GM10248 (cell line): ENCODE data around the gene AHDC1.

Source experiments
- CTCF ChIA-PET: fragments of 300-600 bp; sonication (Branson Sonifier 250); formaldehyde crosslinking; extraction: SDS; loops from one replicate; lab custom pipeline; 2021; ENCODE audit warnings: antibody characterized with exemption; lab: Yijun Ruan, JAX
- POLR2A ChIA-PET: fragments of 350-650 bp; sonication (Branson Sonifier 250); formaldehyde crosslinking; extraction: SDS; loops from one replicate; lab custom pipeline; 2020; ENCODE audit warnings: antibody characterized with exemption; lab: Yijun Ruan, JAX
- DNase-seq: peaks from one replicate; pipeline ENCODE4 v3.0.0; 2012; ENCODE audit errors: extremely low spot score
- TF ChIP-seq, protein P1 (sequence below): IDR thresholded peaks from 2 replicates; pipeline ENCODE4 v1.5.1; 2012; ENCODE audit warnings: mild to moderate bottlenecking, low read depth; ENCODE audit errors: extremely low read depth, missing control alignments, control extremely low read depth

The AHDC1 gene

DNA sequence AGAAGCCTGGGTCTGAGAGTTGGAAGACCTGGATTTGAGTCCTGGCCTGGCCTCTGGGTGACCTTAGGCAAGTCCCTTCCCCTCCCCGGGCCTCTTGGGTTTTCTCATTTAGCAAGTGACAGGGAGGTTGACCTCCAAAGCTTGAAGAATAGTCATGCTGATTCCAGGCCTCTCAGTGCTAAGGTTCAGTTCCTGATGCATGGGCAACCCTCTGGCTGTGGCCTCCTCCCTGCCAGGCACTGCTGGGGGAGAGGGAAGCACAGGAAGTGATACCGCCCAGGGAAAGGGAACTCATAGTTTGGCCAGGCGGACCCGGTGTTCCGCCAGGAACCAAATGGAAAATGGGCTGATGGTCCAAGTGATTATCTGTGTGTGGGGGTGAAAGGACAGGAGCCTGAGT is 90.4 kb downstream of the AHDC1 start:
- POLR2A ChIA-PET = no interaction called here
- TF ChIP-seq, protein P1, sequence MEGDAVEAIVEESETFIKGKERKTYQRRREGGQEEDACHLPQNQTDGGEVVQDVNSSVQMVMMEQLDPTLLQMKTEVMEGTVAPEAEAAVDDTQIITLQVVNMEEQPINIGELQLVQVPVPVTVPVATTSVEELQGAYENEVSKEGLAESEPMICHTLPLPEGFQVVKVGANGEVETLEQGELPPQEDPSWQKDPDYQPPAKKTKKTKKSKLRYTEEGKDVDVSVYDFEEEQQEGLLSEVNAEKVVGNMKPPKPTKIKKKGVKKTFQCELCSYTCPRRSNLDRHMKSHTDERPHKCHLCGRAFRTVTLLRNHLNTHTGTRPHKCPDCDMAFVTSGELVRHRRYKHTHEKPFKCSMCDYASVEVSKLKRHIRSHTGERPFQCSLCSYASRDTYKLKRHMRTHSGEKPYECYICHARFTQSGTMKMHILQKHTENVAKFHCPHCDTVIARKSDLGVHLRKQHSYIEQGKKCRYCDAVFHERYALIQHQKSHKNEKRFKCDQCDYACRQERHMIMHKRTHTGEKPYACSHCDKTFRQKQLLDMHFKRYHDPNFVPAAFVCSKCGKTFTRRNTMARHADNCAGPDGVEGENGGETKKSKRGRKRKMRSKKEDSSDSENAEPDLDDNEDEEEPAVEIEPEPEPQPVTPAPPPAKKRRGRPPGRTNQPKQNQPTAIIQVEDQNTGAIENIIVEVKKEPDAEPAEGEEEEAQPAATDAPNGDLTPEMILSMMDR = no peak
- CTCF ChIA-PET = interaction anchor here (0.8 to 3.3 kb wide), 5 partner anchors 10 to 98 kb away, joined by 3 to 11 read pairs (median 6); partner anchors contain the start of gene WASF2
- DNase-seq = no peak

DNA sequence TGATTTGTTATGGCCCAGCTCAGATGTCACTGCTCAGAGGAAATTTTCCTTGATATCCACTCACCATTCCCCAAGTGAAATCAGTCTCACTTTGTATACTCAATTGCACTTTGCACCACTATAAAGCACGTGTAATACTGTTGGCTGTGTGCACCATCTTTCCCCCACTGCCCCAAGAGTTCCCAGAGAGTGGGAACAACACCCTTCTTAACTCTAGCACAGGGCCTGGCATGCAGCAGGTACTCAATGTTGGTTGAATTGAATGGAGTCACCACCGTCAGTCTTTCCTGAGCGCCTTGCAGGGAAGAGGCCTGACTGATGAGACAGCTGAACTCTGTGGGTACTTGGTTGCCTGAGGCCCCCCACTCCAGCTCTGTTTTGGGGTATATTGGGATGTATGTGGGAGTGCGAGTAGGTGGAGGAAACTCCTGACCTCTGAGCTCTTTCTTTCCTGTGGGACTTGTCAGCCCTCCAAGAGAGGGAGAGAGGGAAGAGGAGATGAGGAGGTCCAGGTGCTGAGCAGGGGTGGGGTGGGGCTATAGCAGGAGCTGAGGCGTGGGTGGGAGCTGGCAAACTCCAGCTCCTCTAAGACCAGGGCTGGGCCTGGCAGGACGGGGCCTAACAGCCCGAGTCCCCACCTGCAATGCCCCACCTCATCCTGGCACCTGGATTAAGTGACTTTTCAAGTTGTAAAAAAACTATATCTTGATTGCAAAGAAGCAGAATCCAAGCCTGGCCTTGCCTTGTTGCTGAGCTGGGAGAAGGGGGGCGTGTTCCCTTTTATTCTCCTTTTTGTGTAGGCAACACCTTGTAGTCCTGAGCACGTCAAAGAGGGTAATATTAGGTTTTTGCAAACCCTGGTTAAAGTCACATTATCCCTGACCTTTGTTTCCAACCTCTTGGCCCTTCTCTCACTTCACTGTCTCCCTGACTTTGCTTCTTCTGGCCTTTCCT is 94.5 kb downstream of the AHDC1 start:
- no peak for DNase-seq
- POLR2A ChIA-PET = interaction anchor here (0.6 kb wide), 1 partner anchor 9 kb away, joined by 4 read pairs; no protein-coding TSS in a partner anchor
- TF ChIP-seq, protein P1 = no peak
- CTCF ChIA-PET = interaction anchor here (0.9 to 2.1 kb wide), 7 partner anchors 47 to 226 kb away, joined by 3 to 5 read pairs (median 4); no protein-coding TSS in a partner anchor

- no peak for DNase-seq
- TF ChIP-seq, protein P1 = no peak
- ChIA-PET POLR2A (no interaction called here), CTCF (interaction anchor here (1.1 to 2.6 kb wide), 4 partner anchors 8 to 155 kb away, joined by 3 to 7 read pairs (median 4); no protein-coding TSS in a partner anchor)
Measured at GRCh38 chr1:27507960-27508665, 95.8 kb downstream of the AHDC1 start.

GRCh38 chr1:27506703-27507102 is 97.2 kb downstream of the AHDC1 start:
- POLR2A ChIA-PET = no interaction called here
- TF ChIP-seq, protein P1 = no peak
- CTCF ChIA-PET = interaction anchor here (1.7 to 2.6 kb wide), 2 partner anchors 10 to 16 kb away, joined by 7 to 9 read pairs; no protein-coding TSS in a partner anchor

GRCh38 chr1:27505420-27505680 is 98.6 kb downstream of the AHDC1 start:
- POLR2A ChIA-PET = no interaction called here
- CTCF ChIA-PET = interaction anchor here (0.9 to 1.5 kb wide), 3 partner anchors 10 to 84 kb away, joined by 3 to 7 read pairs (median 4); no protein-coding TSS in a partner anchor
- TF ChIP-seq, protein P1 = no peak
- DNase-seq = no peak

More at GRCh38 chr1:27506703-27507102, 97.2 kb downstream of the AHDC1 start:
- no peak for DNase-seq
